ENCODE data around the gene IRF2BPL.

The IRF2BPL gene

DNA sequence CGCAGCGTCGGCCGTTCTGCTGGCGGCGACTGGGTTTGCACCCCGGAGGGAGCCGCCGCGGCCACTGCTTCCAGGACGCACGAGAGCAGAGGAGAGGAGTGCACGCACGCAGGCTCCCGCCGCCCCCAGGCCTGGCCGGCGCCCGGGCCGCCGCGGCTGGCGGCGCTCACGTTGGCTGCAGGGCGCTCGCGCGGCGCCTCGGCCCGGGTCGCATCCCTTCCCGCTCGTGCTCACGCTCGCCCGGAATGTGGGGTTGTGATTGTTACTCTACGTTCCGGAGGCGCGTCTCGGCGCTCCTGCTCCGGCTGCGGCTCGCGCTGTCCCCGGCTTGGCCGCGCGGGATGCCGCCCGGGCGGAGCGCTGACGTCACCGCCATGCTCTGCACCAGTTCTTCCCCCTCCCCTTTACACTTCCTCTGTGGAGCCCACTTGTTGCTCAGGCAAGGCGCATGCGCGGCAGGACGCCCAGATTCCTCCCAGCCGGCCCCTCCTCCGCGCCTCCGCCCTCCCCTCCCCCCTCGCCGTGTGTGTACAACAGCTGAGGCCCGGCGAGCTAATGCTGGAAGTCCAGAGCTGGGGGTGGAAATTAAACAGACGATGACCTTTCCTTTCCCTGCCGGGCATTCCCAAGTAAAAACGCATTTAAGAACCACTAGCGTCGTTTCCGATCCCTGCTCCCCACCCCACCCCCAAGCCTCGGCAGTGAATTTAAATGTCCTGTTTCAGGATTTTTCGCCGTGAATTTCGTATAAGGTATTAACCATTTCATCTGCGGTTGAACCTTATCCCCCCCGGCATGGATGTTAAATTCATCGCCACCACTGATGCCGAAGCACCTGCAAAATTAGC, at the start of gene IRF2BPL:
IRF2BPL (minus strand) TSS at position 325 of the 848 bp plus-strand sequence. CDS start 916 bp downstream, outside the sequence.
- DNase-seq (ENCODE audit: low read depth in 2 of 2, low spot score in 1 of 2) = peak; percentile 90 to 91

DNA sequence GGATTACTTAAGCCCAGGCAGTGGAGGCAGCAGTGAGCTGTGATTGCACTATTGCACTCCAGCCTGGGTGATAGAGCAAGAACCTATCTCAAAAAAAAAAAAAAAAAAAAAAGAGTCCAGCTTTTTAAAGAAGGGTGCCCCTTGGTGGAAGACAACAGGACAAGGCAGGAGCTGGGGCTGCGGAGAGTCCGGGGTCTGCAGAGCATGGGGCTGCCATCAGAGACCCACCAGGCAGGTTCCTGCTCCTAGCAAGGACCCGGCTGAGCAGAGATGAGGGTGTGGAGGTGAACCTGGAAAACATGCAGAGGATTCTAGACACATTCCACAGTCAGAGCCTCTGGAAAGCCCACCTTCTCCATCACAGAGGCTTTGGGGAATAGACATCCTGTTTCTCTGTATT, 48.5 kb upstream of the IRF2BPL start:
- no peak for DNase-seq (ENCODE audit: low read depth in 2 of 2, low spot score in 1 of 2)

DNA sequence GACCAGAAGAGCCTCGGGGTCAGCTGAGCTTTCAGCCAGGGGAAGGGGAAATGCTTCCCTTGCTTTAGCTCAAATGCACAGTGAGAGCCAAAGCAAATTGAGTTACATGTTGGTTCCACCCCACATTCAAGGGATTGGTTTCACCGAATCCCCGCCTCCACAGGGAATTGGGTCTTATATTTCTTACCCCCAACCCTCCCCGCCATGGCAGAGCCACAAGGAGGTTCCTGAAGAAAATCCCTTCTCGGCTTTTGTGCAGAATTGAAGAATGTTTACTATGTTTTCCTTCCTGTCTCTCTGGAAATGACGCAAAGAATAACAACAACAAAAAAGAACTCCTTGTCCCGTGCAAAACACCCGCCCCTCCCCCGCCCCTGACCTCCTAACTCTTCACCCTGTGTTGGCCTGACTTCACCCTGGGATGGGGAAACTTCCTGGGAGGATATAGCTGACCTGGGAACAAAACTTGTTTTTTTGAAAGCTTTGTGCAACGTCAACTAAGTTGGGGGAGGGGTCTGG, 47.7 kb upstream of the IRF2BPL start:
- no peak for DNase-seq (ENCODE audit: low read depth in 2 of 2, low spot score in 1 of 2)

DNA sequence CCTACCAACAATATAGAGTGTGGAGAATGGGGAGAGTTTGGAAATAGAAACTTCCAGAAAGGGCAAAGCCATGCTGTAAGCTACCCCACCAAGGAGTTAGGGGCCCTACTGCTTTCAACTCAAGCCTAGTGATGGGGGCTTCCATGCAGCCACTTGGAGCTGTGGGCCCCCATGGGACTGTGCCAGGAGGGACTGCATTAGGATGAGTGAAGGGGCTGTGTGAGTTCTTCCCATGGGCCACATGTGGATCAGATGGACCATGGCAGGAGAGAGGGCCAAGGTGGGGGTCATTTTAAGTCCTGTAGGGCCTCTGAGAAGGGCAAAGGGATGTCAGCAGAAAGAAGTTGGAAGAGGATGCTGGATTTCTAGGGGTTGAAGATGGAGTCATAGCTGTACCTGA, 46.5 kb upstream of the IRF2BPL start:
- DNase-seq (ENCODE audit: low read depth in 2 of 2, low spot score in 1 of 2) = no peak

DNA sequence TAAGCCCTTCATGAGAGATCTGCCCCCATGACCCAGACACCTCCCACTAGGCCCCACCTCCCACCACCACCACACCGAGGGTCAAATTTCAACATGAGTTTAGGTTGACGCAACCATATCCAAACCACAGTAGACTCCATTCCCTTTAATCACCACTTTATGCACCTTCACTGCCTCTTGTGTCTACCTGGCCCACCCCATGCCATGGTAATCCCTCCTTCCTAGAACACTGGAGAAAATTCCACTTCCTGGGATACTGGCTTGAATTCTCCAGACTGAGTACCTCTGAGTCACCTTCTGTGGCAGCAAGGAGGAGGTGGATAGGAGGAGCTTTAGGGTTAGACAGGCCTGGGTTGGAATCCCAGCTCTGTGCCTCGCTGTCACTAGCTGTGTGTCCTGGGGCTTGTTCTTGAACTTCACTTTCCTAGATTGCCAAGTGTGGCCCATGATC, 43.5 kb upstream of the IRF2BPL start:
- no peak for DNase-seq (ENCODE audit: low read depth in 2 of 2, low spot score in 1 of 2)

DNA sequence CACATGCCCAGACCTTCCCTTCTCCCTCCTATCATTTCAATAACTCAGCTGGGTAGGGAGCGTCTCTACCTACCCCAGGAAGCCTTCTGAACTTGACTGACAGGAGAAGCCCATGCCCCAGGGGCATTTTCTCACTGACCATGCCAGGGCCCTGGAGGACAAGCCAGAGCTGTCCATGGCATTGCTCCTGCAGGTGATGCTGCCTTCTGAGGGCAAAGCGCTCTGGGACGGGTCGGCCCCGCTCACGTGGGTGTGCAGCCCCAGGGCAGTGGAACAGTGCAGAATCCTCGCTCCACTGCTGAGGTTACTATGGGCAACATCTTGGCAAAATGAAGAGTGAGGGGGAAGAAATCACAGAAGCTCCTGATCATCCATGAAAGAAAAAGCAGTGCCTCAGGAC, 41.0 kb upstream of the IRF2BPL start:
- no peak for DNase-seq (ENCODE audit: low read depth in 2 of 2, low spot score in 1 of 2)

DNA sequence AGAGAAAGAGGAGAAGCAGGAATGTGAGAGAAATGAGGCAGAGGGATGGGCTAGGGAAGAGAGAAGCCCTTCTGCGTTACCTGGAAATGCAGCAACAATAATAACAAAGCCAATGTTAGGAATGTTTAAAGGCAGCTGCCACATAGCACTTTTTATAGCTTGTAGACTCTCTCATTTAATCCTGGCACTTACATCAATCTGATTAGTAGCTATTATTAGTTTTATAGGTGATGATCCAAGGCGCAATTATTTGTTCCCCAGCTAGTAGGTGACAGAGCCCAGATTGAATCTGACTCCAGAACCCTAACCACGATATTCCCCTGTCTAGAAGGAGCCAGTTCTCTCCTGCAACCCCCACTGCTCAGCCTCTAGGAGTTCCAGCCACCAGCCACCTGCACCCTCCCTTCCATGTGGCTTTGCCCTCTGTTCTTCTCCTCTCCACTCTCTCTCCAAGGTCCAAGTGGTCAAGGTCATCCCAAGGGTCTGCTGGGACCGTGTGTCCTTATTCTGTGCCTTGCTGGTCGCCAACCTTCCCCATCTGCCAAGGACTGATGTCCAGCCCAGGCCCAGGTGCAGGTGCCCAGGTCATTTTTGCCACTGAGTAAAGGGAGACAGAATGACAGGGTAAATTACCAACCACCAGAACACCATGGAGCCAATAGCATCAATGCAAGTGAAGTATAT, 40.2 kb upstream of the IRF2BPL start:
- no peak for DNase-seq (ENCODE audit: low read depth in 2 of 2, low spot score in 1 of 2)

DNA sequence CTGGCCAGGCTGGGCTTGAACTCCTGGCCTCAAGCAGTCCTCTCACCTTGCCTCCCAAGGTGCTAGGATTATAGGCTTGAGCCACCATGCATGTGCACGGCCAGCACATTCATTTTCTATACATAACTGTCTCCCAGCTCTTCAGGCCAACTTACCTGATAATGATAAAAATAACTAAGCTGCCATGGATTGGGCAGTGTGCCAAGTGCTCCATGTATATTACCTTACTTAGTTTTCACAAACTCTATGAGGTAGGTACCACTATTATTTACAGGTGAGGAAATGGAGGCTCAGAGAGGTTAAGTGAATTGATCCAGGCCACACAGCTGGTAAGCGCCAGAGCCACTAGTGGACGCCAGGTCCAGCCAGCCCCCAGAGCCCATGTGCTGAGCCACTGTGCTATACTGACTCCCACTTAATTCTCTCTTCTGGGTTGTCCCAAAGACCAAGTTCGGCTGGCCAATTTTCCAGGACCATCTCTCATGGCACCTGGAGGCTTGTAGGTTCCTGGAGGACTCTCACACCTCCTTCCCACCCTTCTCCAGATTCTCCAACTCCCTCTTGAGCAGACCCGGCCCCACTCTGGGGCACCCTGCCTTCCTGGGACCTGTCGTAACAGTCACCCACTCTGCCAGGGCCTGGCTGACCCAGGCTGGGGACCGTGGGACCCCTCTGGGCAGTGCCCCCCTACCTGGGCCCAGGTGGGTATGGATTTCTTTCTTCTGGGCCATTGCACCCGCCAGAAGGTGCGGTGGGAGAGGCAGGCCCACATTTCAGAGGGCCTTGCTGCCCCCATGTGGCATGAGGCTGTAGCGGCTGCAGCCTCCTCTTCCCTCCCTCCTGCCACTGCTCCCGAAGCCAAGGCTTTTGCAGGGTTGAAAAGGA, 39.4 kb upstream of the IRF2BPL start:
- DNase-seq (ENCODE audit: low read depth in 2 of 2, low spot score in 1 of 2) = peak in 1 of 2 donors; percentile 17

DNA sequence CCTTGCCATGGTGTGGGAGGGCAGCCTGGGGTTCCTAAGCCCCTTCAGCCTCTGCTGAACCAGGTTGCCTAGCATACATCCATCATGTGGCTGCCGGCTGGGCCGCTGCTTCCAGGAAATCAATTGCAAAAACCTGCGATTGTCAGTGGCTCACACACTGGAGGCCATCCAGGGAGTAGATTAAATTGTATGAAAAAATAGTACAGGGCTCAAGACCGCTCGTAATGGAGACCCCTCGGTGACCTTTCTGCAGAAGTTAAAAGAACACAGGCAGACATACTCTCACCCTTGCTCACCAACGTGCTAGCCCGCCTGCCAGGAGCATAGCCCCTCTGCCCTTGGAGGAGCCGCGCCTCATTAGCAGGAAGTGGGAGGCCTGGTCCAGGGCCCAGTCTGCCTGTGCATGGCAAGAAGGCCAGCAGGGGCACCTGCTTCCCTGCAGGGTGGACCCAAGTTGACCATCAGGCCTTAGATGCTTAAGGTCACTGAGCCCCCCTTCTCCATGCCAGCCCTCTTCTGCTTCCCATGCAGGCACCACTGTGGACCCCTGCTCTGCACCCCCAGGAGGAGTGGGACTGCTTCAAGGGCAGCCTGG, 38.2 kb upstream of the IRF2BPL start:
- no peak for DNase-seq (ENCODE audit: low read depth in 2 of 2, low spot score in 1 of 2)

DNA sequence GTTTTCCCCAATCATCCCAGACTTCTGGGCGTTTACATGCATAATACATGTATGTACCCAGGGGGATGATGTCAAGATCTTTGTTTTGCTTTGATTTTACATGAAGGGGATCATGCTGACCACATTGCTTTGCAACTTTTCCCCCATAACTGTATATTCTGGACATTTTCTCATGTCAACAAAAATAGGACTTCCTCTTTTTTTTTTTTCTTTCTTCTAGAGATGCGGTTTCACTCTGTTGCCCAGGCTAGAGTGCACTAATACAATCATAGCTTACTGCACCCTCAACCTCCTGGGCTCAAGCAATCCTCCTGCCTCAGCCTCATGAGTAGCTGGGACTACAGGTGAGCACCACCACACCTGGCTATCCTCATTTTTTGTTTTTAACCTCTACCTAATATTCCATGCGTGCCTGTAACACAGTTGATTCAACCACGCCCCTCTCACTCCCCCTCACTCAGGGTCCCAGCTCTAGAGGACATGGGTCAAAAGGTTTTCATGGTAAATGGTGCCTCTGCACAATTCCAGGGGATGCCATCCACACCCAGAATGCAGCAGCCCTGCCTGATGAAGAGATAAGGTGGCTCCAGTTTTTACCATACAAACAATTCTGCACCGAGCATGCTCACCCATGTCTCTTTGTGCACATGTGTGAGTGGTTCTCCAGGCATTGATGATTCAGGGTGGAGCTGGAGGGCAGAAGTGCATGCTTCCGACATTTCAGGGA, 37.5 kb upstream of the IRF2BPL start:
- no peak for DNase-seq (ENCODE audit: low read depth in 2 of 2, low spot score in 1 of 2)

DNA sequence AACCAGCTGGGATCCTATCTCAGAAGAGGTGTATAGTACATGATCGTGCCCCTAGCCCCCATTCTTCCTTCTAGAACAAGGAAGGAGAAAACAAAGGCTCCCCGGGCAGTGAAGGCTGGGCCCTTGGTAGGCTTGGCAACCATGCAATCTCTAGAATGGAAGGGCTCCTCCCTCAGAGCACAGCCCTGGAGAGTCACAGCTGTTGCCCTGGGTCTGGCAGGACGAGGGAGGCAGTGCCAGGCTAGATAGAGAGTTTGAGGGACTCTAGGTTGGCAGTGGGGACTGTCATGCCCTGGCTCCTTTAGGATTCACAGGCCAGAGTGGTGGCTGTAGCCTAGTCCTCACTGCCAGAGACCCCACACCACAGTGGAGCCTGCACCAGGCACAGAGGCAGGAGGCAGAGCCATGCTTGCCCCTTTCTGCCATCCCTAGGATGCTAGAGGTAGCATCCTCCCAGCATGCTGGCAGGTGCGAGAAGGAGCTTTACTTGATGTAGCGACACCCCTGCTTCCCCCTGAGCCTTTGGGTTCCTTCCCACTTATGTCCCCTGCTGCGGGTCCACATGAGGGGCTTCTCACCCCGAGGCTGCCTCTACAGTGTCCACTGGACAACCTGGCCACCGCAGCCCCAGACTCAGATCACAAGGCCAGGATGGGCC, 36.1 kb upstream of the IRF2BPL start:
- DNase-seq (ENCODE audit: low read depth in 2 of 2, low spot score in 1 of 2) = no peak

DNA sequence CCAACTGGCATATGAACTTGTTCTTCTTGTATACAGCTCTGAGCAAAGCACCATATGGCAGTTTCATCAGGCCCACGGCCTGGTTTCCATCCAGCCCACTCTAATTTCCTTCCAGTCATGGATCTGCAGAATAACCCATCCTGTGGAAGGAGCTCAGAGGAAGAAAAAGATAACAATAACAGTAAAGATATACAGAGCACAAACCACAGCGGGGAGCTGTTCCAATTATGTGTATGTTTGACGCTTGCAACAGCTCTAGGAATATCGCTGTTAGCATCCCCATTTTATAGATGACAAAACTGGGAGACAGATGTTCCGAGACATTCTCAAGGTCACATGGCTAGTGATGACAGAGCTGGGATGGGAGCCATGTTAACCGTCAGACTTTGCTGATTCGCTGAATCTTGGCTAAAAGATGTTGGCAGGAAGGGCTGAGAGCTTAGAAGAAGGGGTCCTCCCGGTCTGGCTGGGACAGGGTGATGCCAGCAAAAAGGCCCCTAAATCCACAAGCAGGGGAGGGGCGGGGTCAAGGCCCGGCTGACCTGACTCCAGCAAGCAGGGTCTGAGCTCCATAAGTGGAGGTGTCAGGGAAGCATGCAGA, 35.2 kb upstream of the IRF2BPL start:
- no peak for DNase-seq (ENCODE audit: low read depth in 2 of 2, low spot score in 1 of 2)

DNA sequence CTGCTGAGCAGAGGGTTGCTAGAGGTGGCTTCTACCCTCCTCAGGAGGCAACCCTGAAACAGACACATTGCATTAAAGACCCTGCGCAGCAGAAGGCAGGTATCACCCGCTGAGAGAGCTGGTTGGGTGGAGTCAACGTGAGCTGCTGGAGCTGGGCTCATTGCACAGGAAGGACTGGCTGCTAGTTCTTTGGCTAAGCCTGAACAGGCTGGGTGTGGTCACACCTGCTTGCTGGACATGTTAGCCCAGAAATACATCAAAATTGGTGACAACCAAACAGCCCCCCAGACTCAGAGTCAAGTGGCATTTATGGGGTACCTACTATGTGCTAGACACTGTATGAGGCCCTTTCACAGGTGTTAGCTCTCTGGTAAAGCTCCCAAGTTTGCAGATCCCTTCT, 33.8 kb upstream of the IRF2BPL start:
- no peak for DNase-seq (ENCODE audit: low read depth in 2 of 2, low spot score in 1 of 2)

DNA sequence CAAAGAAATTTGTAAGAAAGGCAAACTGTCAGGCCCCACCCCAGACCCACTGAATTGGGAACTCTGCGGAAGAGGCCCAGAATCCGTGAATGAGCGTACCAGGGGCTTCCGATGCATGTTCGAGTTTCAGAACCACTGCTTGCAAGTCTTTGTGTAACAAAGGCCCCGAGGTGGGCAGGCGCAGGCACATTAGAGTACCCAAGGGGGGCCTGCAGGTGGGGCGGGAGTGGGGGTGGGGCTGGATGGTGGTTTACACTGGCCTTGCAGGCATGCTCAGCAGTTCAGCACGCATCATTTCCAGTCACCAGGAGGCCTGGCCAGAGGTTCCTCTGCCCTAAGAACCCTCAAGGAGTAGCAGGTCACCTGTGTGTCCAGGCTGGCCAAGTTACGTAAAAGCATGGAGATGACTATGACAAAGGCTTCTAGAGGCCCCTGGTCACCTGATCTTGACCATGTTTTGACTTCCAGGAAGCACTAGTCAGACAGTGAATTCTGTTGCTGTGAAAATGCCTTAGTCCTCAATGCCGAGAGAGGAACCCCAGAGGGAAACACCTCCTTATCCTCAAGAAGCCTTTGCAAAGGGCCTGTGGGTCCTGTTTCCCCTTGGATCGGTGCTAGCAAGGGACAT, 33.2 kb upstream of the IRF2BPL start:
- DNase-seq (ENCODE audit: low read depth in 2 of 2, low spot score in 1 of 2) = no peak

DNA sequence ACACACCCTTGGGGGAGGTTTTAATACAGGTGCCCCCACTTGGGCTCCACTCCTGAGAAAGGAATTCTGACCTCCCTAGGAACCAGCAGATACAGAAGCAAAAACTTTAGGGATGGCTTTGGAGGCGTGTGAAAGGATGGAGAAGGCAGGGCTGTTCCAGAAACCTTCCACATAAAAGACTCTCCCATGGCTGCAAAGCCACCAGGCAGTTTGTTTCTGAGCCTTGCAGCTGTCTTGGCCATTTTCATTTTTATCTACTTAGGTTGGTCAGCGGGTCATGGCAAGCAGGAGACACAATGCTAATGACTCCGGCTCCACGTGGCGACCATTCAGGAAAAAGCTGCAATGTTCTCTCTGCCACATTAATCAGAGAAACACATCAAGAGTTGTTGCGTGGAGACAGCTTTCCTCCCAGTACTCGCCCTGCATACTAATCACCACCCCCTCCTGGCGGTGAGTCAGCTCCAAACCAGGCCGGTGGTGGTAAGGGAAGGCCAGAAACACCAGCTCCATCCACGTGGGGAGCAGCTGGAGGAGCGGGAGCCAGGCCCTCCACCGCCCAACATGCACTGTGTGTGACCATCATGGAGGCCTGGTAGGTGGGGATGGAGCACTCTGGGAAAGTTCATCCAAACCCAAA, 30.9 kb upstream of the IRF2BPL start:
- DNase-seq (ENCODE audit: low read depth in 2 of 2, low spot score in 1 of 2) = no peak

DNA sequence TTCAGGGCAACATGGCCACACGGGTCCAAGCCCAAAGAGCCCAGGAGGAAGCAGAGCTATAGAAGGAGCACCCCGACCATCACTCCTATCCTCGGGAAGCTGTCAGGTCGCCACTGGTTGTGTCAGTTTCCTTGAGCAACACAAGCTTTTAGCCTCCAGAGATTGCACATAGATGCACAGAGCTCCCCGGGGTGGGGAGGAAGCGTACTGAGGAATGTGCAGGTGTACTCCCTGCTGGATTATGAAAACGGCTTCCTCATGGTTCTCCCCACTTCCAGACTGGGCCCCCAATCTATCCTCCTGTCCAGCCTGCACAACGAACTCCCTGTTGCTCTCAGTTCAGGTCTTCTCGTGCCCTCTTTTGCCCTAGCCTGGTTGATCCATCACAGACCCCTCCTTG, 30.3 kb upstream of the IRF2BPL start:
- no peak for DNase-seq (ENCODE audit: low read depth in 2 of 2, low spot score in 1 of 2)

DNA sequence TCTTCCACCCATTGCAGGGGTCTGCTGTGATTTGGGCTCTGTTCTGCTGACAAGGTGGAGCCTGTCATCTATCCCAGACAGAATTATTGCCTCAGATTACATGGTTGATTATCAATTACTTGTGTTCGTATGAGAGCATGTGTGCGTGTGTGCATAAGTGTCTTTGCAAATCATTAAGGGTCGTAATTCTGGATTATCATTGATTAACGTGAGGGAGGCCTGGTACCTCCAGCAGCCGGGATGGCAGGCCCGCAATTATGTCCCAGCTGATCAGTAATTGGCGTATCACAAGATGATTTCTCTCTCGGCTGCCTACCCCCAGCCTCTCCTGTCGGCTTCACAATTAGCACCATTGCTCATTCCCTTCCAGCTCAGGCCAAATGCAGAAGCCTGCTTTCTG, 29.6 kb upstream of the IRF2BPL start:
- DNase-seq (ENCODE audit: low read depth in 2 of 2, low spot score in 1 of 2) = no peak

DNA sequence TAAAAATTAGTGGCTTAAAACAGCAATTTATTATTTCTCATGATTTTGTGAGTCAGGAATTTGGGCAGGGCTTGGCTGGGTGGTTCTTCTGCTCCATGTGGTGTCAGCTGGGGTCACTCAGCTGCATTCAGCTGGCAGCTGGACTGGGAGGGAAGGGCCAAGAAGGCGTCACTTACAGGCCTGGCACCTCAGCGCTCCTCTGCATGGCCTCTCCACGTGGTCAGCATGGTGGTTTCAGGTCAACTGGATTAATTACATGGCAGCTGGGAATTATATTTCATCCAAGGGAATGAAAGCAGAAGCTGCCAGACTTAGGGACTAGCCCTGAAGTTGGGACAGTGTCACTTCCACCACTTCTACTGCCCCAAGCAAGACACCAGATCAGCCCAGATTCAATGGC, 27.5 kb upstream of the IRF2BPL start:
- DNase-seq (ENCODE audit: low read depth in 2 of 2, low spot score in 1 of 2) = no peak

Data from stimulated activated CD8-positive, alpha-beta memory T cell treated with anti-CD3 and anti-CD28 coated beads, Interleukin-4, amount 100 ng/mL, for 1 hour (primary cell).